Measurements from ENCODE around the gene ANXA5. TPM values are rescaled to one million over a fixed set of nuclear protein-coding genes. Genes with fewer than 3 reads are reported as not detected.

Gene ANXA5
- total and polyA plus RNA-seq, 4 donors: 71.0 to 131 (median 87.0) TPM

DNA sequence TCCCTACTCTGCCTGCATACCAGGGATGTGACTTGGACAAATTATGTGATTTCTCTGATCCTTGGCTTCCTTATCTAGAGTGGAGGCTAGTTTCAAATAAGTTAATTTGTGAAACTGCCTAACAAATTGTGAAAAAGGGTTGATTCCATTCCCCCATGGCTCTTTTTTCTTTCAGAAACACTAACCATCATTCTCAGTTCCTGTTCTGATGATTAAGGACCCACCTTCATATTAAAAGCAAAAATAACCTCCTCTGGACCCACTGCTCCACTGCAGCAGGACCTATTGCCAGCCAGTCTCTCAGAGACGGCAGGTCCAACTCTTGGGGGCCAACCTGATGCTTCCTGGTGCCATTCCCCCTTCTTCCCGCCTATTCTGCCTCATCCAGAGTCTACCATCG is 4.5 kb upstream of the ANXA5 start:
- Histone ChIP-seq H3K9ac (ENCODE audit: low read depth in 1 of 2, low read length in 2 of 2) (no peak overlapping the region), H3K4me1 (ENCODE audit: control insufficient read depth in 4 of 4, insufficient read depth in 4 of 4, low read length in 3 of 4) (peaks cover 0 to 11% (median 7%) of the 10 kb centered on the region in 4 donors), H3K36me3 (ENCODE audit: control insufficient read depth in 4 of 4, insufficient read depth in 3 of 4, low read depth in 1 of 4, low read length in 3 of 4) (no peaks in the 10 kb centered on the region), H3K27me3 (ENCODE audit: control insufficient read depth in 4 of 4, insufficient read depth in 4 of 4, low read length in 3 of 4) (no peaks in the 10 kb centered on the region), H3K27ac (ENCODE audit: low read depth in 1 of 2, low read length in 2 of 2) (no peak overlapping the region), H3K4me3 (ENCODE audit: low read depth in 1 of 3, low read length in 3 of 3) (no peak overlapping the region), H3K9me3 (ENCODE audit: control insufficient read depth in 4 of 4, low read length in 3 of 4) (no peaks in the 10 kb centered on the region)
- WGBS: 92% methylated on average over 3 of the region's 3 CpGs
- TF ChIP-seq, protein P1, sequence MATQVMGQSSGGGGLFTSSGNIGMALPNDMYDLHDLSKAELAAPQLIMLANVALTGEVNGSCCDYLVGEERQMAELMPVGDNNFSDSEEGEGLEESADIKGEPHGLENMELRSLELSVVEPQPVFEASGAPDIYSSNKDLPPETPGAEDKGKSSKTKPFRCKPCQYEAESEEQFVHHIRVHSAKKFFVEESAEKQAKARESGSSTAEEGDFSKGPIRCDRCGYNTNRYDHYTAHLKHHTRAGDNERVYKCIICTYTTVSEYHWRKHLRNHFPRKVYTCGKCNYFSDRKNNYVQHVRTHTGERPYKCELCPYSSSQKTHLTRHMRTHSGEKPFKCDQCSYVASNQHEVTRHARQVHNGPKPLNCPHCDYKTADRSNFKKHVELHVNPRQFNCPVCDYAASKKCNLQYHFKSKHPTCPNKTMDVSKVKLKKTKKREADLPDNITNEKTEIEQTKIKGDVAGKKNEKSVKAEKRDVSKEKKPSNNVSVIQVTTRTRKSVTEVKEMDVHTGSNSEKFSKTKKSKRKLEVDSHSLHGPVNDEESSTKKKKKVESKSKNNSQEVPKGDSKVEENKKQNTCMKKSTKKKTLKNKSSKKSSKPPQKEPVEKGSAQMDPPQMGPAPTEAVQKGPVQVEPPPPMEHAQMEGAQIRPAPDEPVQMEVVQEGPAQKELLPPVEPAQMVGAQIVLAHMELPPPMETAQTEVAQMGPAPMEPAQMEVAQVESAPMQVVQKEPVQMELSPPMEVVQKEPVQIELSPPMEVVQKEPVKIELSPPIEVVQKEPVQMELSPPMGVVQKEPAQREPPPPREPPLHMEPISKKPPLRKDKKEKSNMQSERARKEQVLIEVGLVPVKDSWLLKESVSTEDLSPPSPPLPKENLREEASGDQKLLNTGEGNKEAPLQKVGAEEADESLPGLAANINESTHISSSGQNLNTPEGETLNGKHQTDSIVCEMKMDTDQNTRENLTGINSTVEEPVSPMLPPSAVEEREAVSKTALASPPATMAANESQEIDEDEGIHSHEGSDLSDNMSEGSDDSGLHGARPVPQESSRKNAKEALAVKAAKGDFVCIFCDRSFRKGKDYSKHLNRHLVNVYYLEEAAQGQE (IDR thresholded peaks at IDR 0.05): no peak
- TF ChIP-seq, protein P2, sequence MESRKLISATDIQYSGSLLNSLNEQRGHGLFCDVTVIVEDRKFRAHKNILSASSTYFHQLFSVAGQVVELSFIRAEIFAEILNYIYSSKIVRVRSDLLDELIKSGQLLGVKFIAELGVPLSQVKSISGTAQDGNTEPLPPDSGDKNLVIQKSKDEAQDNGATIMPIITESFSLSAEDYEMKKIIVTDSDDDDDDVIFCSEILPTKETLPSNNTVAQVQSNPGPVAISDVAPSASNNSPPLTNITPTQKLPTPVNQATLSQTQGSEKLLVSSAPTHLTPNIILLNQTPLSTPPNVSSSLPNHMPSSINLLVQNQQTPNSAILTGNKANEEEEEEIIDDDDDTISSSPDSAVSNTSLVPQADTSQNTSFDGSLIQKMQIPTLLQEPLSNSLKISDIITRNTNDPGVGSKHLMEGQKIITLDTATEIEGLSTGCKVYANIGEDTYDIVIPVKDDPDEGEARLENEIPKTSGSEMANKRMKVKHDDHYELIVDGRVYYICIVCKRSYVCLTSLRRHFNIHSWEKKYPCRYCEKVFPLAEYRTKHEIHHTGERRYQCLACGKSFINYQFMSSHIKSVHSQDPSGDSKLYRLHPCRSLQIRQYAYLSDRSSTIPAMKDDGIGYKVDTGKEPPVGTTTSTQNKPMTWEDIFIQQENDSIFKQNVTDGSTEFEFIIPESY (IDR thresholded peaks at IDR 0.05): no peak
- TF ChIP-seq SP1 (IDR thresholded peaks at IDR 0.05) (no peak), NR2F2 (IDR thresholded peaks at IDR 0.05) (no peak), TAF1 (conservative IDR thresholded peaks at IDR 0.05) (no peak), RAD21 (IDR thresholded peaks at IDR 0.05) (no peak), HNF4A (conservative IDR thresholded peaks at IDR 0.05) (no peak), FOXA1 (IDR thresholded peaks at IDR 0.05) (no peak), JUND (IDR thresholded peaks at IDR 0.05) (no peak), YY1 (IDR thresholded peaks at IDR 0.05) (no peak), GABPA (IDR thresholded peaks at IDR 0.05 in 1 of 2, conservative IDR thresholded peaks at IDR 0.05 in 1 of 2) (no peak), EGR1 (IDR thresholded peaks at IDR 0.05; ENCODE audit: low read depth in 2 of 2) (no peak), FOXA2 (IDR thresholded peaks at IDR 0.05) (no peak)
- TF ChIP-seq, protein P3, sequence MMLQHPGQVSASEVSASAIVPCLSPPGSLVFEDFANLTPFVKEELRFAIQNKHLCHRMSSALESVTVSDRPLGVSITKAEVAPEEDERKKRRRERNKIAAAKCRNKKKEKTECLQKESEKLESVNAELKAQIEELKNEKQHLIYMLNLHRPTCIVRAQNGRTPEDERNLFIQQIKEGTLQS (IDR thresholded peaks at IDR 0.05): no peak
- TF ChIP-seq, protein P4, sequence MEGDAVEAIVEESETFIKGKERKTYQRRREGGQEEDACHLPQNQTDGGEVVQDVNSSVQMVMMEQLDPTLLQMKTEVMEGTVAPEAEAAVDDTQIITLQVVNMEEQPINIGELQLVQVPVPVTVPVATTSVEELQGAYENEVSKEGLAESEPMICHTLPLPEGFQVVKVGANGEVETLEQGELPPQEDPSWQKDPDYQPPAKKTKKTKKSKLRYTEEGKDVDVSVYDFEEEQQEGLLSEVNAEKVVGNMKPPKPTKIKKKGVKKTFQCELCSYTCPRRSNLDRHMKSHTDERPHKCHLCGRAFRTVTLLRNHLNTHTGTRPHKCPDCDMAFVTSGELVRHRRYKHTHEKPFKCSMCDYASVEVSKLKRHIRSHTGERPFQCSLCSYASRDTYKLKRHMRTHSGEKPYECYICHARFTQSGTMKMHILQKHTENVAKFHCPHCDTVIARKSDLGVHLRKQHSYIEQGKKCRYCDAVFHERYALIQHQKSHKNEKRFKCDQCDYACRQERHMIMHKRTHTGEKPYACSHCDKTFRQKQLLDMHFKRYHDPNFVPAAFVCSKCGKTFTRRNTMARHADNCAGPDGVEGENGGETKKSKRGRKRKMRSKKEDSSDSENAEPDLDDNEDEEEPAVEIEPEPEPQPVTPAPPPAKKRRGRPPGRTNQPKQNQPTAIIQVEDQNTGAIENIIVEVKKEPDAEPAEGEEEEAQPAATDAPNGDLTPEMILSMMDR (IDR thresholded peaks at IDR 0.05; ENCODE audit: low read depth, low read length, missing input control): no peak
- DNase-seq (ENCODE audit: low spot score): no peak

DNA sequence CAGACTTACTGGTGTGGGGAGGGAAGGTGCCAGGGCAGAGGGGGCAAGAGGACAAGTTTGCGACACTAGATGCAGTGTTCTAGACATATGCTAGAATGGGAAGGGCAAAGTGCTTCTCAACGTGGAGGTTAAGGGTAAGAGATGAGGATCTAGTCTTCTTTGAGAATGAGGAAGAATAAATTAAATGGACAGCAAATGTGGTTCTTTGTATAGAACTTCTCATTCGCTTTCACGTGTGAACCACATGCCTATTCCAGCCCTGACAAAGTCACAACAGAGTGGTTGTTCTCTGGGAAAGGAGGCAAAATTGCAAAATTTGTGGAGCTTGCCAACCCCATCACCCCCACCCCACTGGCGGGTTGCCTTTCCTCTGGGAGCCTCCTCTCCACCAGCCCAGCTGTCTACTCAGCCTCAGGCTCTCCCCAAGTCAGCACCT is 1.5 kb upstream of the ANXA5 start:
- WGBS: 63% methylated on average over 5 of the region's 5 CpGs
- Histone ChIP-seq H3K27ac (ENCODE audit: low read depth in 1 of 2, low read length in 2 of 2) (no peak overlapping the region), H3K4me3 (ENCODE audit: low read depth in 1 of 3, low read length in 3 of 3) (no peak overlapping the region)

More for the DNA sequence above, 1.5 kb upstream of the ANXA5 start:
- TF ChIP-seq, protein P1 (IDR thresholded peaks at IDR 0.05): no peak
- TF ChIP-seq, protein P4 (IDR thresholded peaks at IDR 0.05; ENCODE audit: low read depth, low read length, missing input control): no peak
- no peak for TF ChIP-seq RAD21 (IDR thresholded peaks at IDR 0.05)
- DNase-seq (ENCODE audit: low spot score): no peak
- Histone ChIP-seq H3K4me1 (ENCODE audit: control insufficient read depth in 4 of 4, insufficient read depth in 4 of 4, low read length in 3 of 4) (peaks cover 0 to 11% (median 9%) of the 10 kb centered on the region in 4 donors), H3K9ac (ENCODE audit: low read depth in 1 of 2, low read length in 2 of 2) (no peak overlapping the region), H3K27me3 (ENCODE audit: control insufficient read depth in 4 of 4, insufficient read depth in 4 of 4, low read length in 3 of 4) (no peaks in the 10 kb centered on the region), H3K36me3 (ENCODE audit: control insufficient read depth in 4 of 4, insufficient read depth in 3 of 4, low read depth in 1 of 4, low read length in 3 of 4) (no peaks in the 10 kb centered on the region), H3K9me3 (ENCODE audit: control insufficient read depth in 4 of 4, low read length in 3 of 4) (no peaks in the 10 kb centered on the region)
